GM23338 (cell line): ENCODE data around the gene GPHN. TPM values are rescaled to one million over a fixed set of nuclear protein-coding genes. Genes with fewer than 3 reads are reported as not detected.

ENCODE experiments used
- ATAC-seq: fragments of 200-7000 bp; cut with Tn5 transposase; 3 replicates; pipeline ENCODE4 v1.9.1; 2020
- DNase-seq: peaks from one replicate; pipeline ENCODE4 v3.0.0-alpha.2; 2015; ENCODE audit warnings: low spot score
- H2AFZ ChIP-seq: fragments of 200-600 bp; sonication (generic); 2 replicates; pipeline ENCODE4 v1.8.0; 2016; ENCODE audit warnings: antibody characterized with exemption, mild to moderate bottlenecking, moderate library complexity
- H3F3A ChIP-seq: fragments of 200-600 bp; sonication (generic); replicated peaks from 2 replicates; pipeline ENCODE4 v1.8.0; 2017; ENCODE audit warnings: antibody characterized with exemption, mixed run types, low read depth
- H3K27ac ChIP-seq: fragments of 200-600 bp; sonication (generic); 2 replicates; pipeline ENCODE4 v1.6.1; 2016; ENCODE audit warnings: low read depth
- H3K27me3 ChIP-seq: fragments of 200-600 bp; sonication (generic); 2 replicates; pipeline ENCODE4 v1.8.0; 2016; ENCODE audit warnings: mild to moderate bottlenecking, mixed run types, moderate library complexity; ENCODE audit not compliant: insufficient read depth
- H3K36me3 ChIP-seq: fragments of 200-600 bp; sonication (generic); 2 replicates; pipeline ENCODE4 v1.8.0; 2016; ENCODE audit warnings: mild to moderate bottlenecking; ENCODE audit not compliant: insufficient read depth
- H3K4me1 ChIP-seq: fragments of 200-600 bp; sonication (generic); 2 replicates; pipeline ENCODE4 v1.8.0; 2016; ENCODE audit warnings: mild to moderate bottlenecking, moderate library complexity; ENCODE audit not compliant: insufficient read depth
- H3K4me2 ChIP-seq: fragments of 200-600 bp; sonication (generic); 2 replicates; pipeline ENCODE4 v1.7.1; 2017; ENCODE audit warnings: mixed run types
- H3K4me3 ChIP-seq: fragments of 200-600 bp; sonication (generic); 2 replicates; pipeline ENCODE4 v1.6.1; 2016; ENCODE audit warnings: mixed run types
- H3K79me2 ChIP-seq: fragments of 200-600 bp; sonication (generic); replicated peaks from 2 replicates; pipeline ENCODE4 v1.8.0; 2017; ENCODE audit warnings: mild to moderate bottlenecking; ENCODE audit not compliant: insufficient read depth
- H3K9me2 ChIP-seq: fragments of 200-600 bp; sonication (generic); 2 replicates; pipeline ENCODE4 v1.8.0; 2017; ENCODE audit not compliant: insufficient read depth
- H4K20me1 ChIP-seq: fragments of 200-600 bp; sonication (generic); replicated peaks from 2 replicates; pipeline ENCODE4 v1.8.0; 2017; ENCODE audit warnings: mild to moderate bottlenecking; ENCODE audit not compliant: insufficient read depth
- H3K27ac Mint-ChIP-seq: 2 replicates; pipeline ENCODE4 v1.8.0; 2020; ENCODE audit warnings: inconsistent platforms, mild to moderate bottlenecking, moderate library complexity, mixed read lengths
- H3K27me3 Mint-ChIP-seq: 3 replicates; pipeline ENCODE4 v1.8.0; 2022; ENCODE audit warnings: low read depth, mild to moderate bottlenecking, moderate library complexity, mixed read lengths, inconsistent platforms; ENCODE audit not compliant: insufficient read depth, poor library complexity
- H3K36me3 Mint-ChIP-seq: 3 replicates; pipeline ENCODE4 v1.8.0; 2021; ENCODE audit warnings: low read depth, mild to moderate bottlenecking, inconsistent platforms, moderate library complexity, mixed read lengths
- H3K4me1 Mint-ChIP-seq: 3 replicates; pipeline ENCODE4 v1.8.0; 2020; ENCODE audit warnings: mild to moderate bottlenecking, inconsistent platforms, mixed read lengths
- H3K4me3 Mint-ChIP-seq: 3 replicates; pipeline ENCODE4 v1.8.0; 2021; ENCODE audit warnings: moderate library complexity, mild to moderate bottlenecking, inconsistent platforms, mixed read lengths
- H3K9me3 Mint-ChIP-seq: 3 replicates; pipeline ENCODE4 v1.8.0; 2020; ENCODE audit warnings: moderate library complexity, mild to moderate bottlenecking, inconsistent platforms, mixed read lengths
- CREB1 ChIP-seq: fragments of 250-450 bp; sonication (Bioruptor Pico); IDR thresholded peaks from 2 replicates; pipeline ENCODE4 v1.5.0; 2020; ENCODE audit warnings: low read depth, mild to moderate bottlenecking, moderate library complexity
- CTCF ChIP-seq, 2 experiments: fragments of 200-600 bp in 1 of 2; sonication (generic) in 1 of 2; conservative IDR thresholded peaks; 2 replicates each; pipeline versions ENCODE4 v1.5.1 to v1.6.1; 2016 to 2017; ENCODE audit warnings: antibody characterized with exemption in 2 of 2, low read depth in 2 of 2, mild to moderate bottlenecking in 2 of 2, moderate library complexity in 1 of 2
- ETS1 ChIP-seq: IDR thresholded peaks from 2 replicates; pipeline ENCODE4 v1.6.1; 2016; ENCODE audit warnings: antibody characterized with exemption
- EZH2 ChIP-seq: fragments of 200-600 bp; sonication (generic); IDR thresholded peaks from one replicate; pipeline ENCODE4 v1.8.0; 2017; ENCODE audit warnings: antibody characterized with exemption, mild to moderate bottlenecking, low read depth; ENCODE audit not compliant: unreplicated experiment
- EZH2phosphoT487 ChIP-seq: fragments of 200-600 bp; sonication (generic); IDR thresholded peaks from one replicate; pipeline ENCODE4 v1.8.1; 2018; ENCODE audit warnings: antibody characterized with exemption; ENCODE audit not compliant: unreplicated experiment
- JUNB ChIP-seq: IDR thresholded peaks from one replicate; pipeline ENCODE4 v1.6.1; 2016; ENCODE audit warnings: antibody characterized with exemption; ENCODE audit not compliant: unreplicated experiment
- NANOG ChIP-seq: IDR thresholded peaks from 2 replicates; pipeline ENCODE4 v1.6.1; 2016; ENCODE audit warnings: antibody characterized with exemption, borderline replicate concordance
- POLR2AphosphoS5 ChIP-seq: IDR thresholded peaks from 2 replicates; pipeline ENCODE4 v1.6.1; 2016; ENCODE audit warnings: antibody characterized with exemption, low read depth
- REST ChIP-seq: IDR thresholded peaks from one replicate; pipeline ENCODE4 v1.6.1; 2018; ENCODE audit warnings: antibody characterized with exemption; ENCODE audit not compliant: unreplicated experiment
- STAT1 ChIP-seq: IDR thresholded peaks from one replicate; pipeline ENCODE4 v1.6.1; 2016; ENCODE audit warnings: antibody characterized with exemption; ENCODE audit not compliant: unreplicated experiment
- ZNF114 ChIP-seq: fragments of 250-450 bp; sonication (Bioruptor Pico); IDR thresholded peaks from 2 replicates; pipeline ENCODE4 v1.5.0; 2020; ENCODE audit warnings: mild to moderate bottlenecking, moderate library complexity
- ZNF331 ChIP-seq: fragments of 250-450 bp; sonication (Bioruptor Pico); IDR thresholded peaks from 2 replicates; pipeline ENCODE4 v1.5.0; 2020; ENCODE audit warnings: low read depth, mild to moderate bottlenecking, moderate library complexity
- polyA plus RNA-seq: library from polyadenylated mRNA; unstranded; fragments of >200 nt; fragmentation: Nextera tagmentation; extraction: Ambion mirVana; gene quantifications from 2 replicates; pipeline ENCODE4 v1.2.1, GENCODE V29; 2016
- total RNA-seq: library from RNA; depleted of rRNA; stranded (reverse); fragments of >200 nt; shearing (Covaris generic); gene quantifications from 2 replicates; pipeline ENCODE4 v1.2.3, GENCODE V29; 2014

The GPHN gene
- total and polyA plus RNA-seq, 2 experiments from 2014 or later = 17.6 to 20.6 TPM

DNA sequence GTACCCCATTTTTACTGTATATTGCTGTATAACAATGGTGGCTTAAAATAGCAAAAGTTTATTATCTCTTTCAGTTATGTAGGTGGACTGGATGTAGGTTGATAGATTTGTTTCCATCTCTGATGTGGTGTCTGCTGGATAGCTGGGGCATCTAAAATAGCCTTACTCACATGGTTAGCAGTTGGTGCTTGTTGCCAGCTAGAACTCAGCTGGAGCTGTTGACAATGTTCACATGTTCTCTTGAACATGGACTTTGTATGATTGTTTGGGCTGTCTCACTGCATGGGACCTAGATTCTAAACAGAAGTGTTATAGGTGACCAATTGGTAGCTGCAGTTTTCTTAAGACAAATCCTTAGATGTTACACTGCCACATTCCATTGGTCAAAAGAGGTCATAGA lies 126.9 kb downstream of the GPHN start (continued):
- TF ChIP-seq REST (no peak), ETS1 (no peak), JUNB (no peak)

DNA sequence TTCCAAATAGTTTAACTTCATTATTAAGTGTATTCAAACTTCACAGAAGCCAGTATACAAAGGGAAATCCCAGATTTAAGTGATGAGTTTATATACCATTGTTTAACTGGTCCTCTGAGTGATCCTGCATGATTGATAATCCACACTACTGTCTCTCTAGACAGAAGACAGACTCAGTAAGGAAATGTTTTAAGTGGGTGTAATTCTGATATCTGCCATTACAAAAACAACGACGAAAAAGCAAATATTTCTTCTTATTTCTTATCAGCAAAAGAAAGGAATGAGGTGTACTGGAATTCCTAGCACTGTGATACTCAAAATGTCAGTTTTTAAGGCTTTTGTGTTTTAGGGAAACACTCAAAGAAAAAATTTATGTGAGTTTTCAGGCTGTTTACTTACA lies 127.5 kb downstream of the GPHN start:
- H3K4me1 Mint-ChIP-seq = peaks cover 6% of the 10 kb centered on the region; the same call in 1 of the 3 replicates
- no peaks in the 10 kb centered on the region for H3K36me3 ChIP-seq
- H3K4me1 ChIP-seq = no peaks in the 10 kb centered on the region
- peaks cover 30% of the 10 kb centered on the region for H3K79me2 ChIP-seq
- no peak overlapping the region for H3K4me2 ChIP-seq
- H3K9me2 ChIP-seq = no peaks in the 10 kb centered on the region
- no peaks in the 10 kb centered on the region for H4K20me1 ChIP-seq
- H3K27ac ChIP-seq = no peak overlapping the region
- H3K4me3 Mint-ChIP-seq = no peak overlapping the region
- no peak overlapping the region for H2AFZ ChIP-seq
- no peaks in the 10 kb centered on the region for H3K27me3 Mint-ChIP-seq
- H3K27me3 ChIP-seq = no peaks in the 10 kb centered on the region
- no peak overlapping the region for H3K27ac Mint-ChIP-seq
- H3K9me3 Mint-ChIP-seq = no peaks in the 10 kb centered on the region
- no peaks in the 10 kb centered on the region for H3F3A ChIP-seq
- H3K36me3 Mint-ChIP-seq = no peaks in the 10 kb centered on the region
- H3K4me3 ChIP-seq = no peak overlapping the region
- ATAC-seq (no peak), DNase-seq (no peak)
- TF ChIP-seq ETS1 (no peak), NANOG (no peak), CTCF (conservative IDR thresholded peaks at IDR 0.05; ENCODE audit: low read depth in 2 of 2) (no peak), POLR2AphosphoS5 (no peak), EZH2 (no peak), JUNB (no peak), ZNF331 (CRISPR knock-in tag) (no peak), ZNF114 (CRISPR knock-in tag) (no peak), CREB1 (CRISPR knock-in tag) (no peak), STAT1 (no peak), EZH2phosphoT487 (no peak), REST (no peak)
